Nephron (organoid): ENCODE measurements around the gene ATP8B3.
A peak's percentile ranks its signal among the peaks of the same experiment; 100 is the strongest.

ENCODE experiments used
- H3K27ac Mint-ChIP-seq, 3 experiments: 2 replicates each; pipeline ENCODE4 v1.8.0; 2020; ENCODE audit warnings: mixed read lengths in 3 of 3, mild to moderate bottlenecking in 2 of 3, moderate library complexity in 1 of 3
- H3K27me3 Mint-ChIP-seq: 2 replicates; pipeline ENCODE4 v1.8.0; 2021; ENCODE audit warnings: low read depth, mild to moderate bottlenecking, moderate library complexity, mixed read lengths
- H3K36me3 Mint-ChIP-seq: 2 replicates; pipeline ENCODE4 v1.8.0; 2020; ENCODE audit warnings: low read depth, mixed read lengths
- H3K4me1 Mint-ChIP-seq: 2 replicates; pipeline ENCODE4 v1.8.0; 2020; ENCODE audit warnings: mixed read lengths
- H3K4me3 Mint-ChIP-seq, 3 experiments: 2 replicates each; pipeline ENCODE4 v1.8.0; 2020; ENCODE audit warnings: mild to moderate bottlenecking in 3 of 3, mixed read lengths in 3 of 3, moderate library complexity in 2 of 3
- H3K9me3 Mint-ChIP-seq: 2 replicates; pipeline ENCODE4 v1.8.0; 2020; ENCODE audit warnings: mixed read lengths
- TF ChIP-seq, protein P1 (sequence below), 3 experiments: fragments of 200-600 bp; sonication (generic); IDR thresholded peaks; one replicate each; pipeline ENCODE4 v1.5.0; 2021; ENCODE audit warnings: antibody characterized with exemption in 3 of 3; ENCODE audit not compliant: unreplicated experiment in 3 of 3

ATP8B3 gene

DNA sequence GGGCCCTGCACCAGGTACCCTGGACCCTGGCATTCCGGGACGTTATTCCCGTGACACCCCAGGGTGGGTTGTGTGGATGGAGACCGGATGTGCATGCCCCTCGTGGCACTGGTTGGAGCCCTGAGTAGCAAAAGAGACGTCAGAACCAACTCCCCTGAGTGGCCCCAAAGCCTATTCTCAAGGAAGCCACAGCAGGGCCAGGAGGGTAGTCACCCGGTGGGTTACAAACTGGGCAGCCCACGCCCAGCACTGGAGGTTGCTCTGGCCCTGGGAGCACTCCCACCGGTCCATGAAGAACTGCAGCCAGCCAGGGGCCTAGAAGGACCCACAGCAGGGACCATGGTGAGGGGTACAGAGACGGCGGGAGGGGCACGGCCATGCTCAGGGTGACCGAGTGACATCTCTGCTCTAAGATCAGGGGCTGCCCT lies 43.8 kb upstream of the ATP8B3 start:
- Mint-ChIP-seq H3K27me3 (no peaks in the 10 kb centered on the region), H3K27ac (peak overlapping the region; percentile 29 to 91 (median 76)), H3K4me3 (peak overlapping the region; percentile 67 to 76 (median 72)), H3K9me3 (no peaks in the 10 kb centered on the region), H3K4me1 (peaks cover 26% of the 10 kb centered on the region), H3K36me3 (no peaks in the 10 kb centered on the region)
- TF ChIP-seq, protein P1, sequence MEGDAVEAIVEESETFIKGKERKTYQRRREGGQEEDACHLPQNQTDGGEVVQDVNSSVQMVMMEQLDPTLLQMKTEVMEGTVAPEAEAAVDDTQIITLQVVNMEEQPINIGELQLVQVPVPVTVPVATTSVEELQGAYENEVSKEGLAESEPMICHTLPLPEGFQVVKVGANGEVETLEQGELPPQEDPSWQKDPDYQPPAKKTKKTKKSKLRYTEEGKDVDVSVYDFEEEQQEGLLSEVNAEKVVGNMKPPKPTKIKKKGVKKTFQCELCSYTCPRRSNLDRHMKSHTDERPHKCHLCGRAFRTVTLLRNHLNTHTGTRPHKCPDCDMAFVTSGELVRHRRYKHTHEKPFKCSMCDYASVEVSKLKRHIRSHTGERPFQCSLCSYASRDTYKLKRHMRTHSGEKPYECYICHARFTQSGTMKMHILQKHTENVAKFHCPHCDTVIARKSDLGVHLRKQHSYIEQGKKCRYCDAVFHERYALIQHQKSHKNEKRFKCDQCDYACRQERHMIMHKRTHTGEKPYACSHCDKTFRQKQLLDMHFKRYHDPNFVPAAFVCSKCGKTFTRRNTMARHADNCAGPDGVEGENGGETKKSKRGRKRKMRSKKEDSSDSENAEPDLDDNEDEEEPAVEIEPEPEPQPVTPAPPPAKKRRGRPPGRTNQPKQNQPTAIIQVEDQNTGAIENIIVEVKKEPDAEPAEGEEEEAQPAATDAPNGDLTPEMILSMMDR (IDR thresholded peaks at IDR 0.05; ENCODE audit: unreplicated experiment in 3 of 3): no peak

GRCh38 chr19:1855040-1855827 lies 43.2 kb upstream of the ATP8B3 start:
- H3K36me3 Mint-ChIP-seq: no peaks in the 10 kb centered on the region
- peak overlapping the region; percentile 60 to 76 (median 66) for H3K4me3 Mint-ChIP-seq
- no peaks in the 10 kb centered on the region for H3K9me3 Mint-ChIP-seq
- TF ChIP-seq, protein P1 (IDR thresholded peaks at IDR 0.05; ENCODE audit: unreplicated experiment in 3 of 3): no peak
- no peaks in the 10 kb centered on the region for H3K27me3 Mint-ChIP-seq
- H3K27ac Mint-ChIP-seq: peak overlapping the region; percentile 25 to 76 (median 54)
- H3K4me1 Mint-ChIP-seq: peaks cover 25% of the 10 kb centered on the region

GRCh38 chr19:1854542-1855039 lies 42.5 kb upstream of the ATP8B3 start:
- Mint-ChIP-seq H3K4me3 (peak overlapping the region; percentile 56 to 66 (median 60)), H3K4me1 (peaks cover 30% of the 10 kb centered on the region), H3K27ac (peak overlapping the region; percentile 20 to 76 (median 25)), H3K27me3 (no peaks in the 10 kb centered on the region), H3K36me3 (no peaks in the 10 kb centered on the region), H3K9me3 (no peaks in the 10 kb centered on the region)
- TF ChIP-seq, protein P1 (IDR thresholded peaks at IDR 0.05; ENCODE audit: unreplicated experiment in 3 of 3): no peak

DNA sequence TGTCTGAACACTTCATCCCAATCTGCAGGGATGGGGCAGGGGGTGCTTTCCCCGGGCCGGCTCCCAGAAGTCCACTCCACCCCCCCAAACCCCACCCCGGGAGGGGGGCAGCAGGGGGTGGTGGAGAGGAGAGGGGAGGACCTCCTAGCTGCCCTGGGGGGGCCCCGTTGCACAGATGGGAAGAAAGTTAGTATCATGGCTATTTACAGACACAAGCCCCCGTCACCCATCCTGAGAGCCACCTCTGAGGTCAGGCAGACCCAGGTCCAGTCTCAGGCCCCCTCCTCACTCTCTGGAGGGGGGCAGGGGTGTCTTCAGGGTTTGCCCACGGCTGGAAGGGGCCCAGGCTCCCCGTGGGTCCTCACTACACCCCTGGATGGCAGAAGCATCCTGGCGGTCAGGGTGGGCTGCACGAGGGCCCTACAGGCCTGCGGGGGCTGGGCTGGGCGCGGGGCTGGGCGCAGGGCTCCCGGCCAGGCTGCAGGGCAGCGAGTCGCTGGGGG lies 42.0 kb upstream of the ATP8B3 start:
- Mint-ChIP-seq H3K36me3 (no peaks in the 10 kb centered on the region), H3K27me3 (no peaks in the 10 kb centered on the region), H3K9me3 (no peaks in the 10 kb centered on the region), H3K27ac (no peak overlapping the region), H3K4me1 (peaks cover 25% of the 10 kb centered on the region), H3K4me3 (no peak overlapping the region)
- TF ChIP-seq, protein P1 (IDR thresholded peaks at IDR 0.05; ENCODE audit: unreplicated experiment in 3 of 3): no peak

DNA sequence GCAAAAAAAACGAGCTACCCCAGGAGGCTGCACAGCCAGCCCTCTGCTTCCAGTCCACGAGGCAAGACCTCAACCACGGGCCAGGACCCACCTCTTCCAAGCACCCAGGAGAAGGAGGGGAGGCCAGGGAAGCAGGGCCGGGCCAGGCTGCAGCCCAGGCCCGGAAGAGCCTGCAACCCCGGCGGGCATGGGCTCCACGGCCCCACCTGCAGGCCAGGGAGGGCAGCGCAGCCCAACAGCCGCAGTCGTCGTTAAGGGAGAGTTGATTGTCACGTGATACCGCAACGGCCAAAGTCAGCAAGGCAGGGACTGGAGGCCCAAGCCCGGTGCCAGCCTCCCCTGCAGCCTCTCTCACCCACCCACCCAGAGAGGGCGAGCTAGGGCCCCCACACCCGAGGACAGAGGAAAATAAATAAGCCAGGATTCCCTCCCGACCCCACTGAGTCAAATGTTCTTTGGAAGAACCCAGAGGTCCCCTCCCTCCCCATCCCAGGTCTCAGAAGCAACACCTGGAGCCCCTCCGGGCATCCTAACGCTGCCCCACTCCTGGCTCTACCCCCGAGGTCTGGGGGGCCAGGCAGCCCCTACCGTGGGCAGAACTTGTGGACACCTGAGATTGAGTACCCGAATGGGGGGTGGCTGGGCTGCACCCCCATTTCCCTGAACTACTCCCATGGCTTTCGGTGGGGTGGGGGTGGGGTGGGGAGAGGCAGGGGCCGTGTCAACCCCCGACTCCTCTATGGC lies 41.4 kb upstream of the ATP8B3 start:
- H3K27ac Mint-ChIP-seq: peak overlapping the region; percentile 25 to 78 (median 78)
- TF ChIP-seq, protein P1 (IDR thresholded peaks at IDR 0.05; ENCODE audit: unreplicated experiment in 3 of 3): peak; percentile 84 to 88 (median 84)
- H3K36me3 Mint-ChIP-seq: no peaks in the 10 kb centered on the region
- peaks cover 24% of the 10 kb centered on the region for H3K4me1 Mint-ChIP-seq
- peak overlapping the region; percentile 41 to 66 (median 45) for H3K4me3 Mint-ChIP-seq
- no peaks in the 10 kb centered on the region for H3K27me3 Mint-ChIP-seq
- no peaks in the 10 kb centered on the region for H3K9me3 Mint-ChIP-seq
